ENCODE data around the gene DOLK. TPM values are rescaled to one million over a fixed set of nuclear protein-coding genes. Genes with fewer than 3 reads are reported as not detected.

The DOLK gene
- total and polyA plus RNA-seq, 12 donors: 4.6 to 42.3 (median 28.3) TPM

GRCh38 chr9:128898382-128898781 lies 49.0 kb downstream of the DOLK start:
- Histone ChIP-seq H3K36me3 (replicated peaks in 1 of 2) (peaks cover 0 to 19% of the 10 kb centered on the region in 2 donors), H3K9me3 (replicated peaks in 1 of 3) (no peaks in the 10 kb centered on the region), H3K27me3 (no peaks in the 10 kb centered on the region), H3K4me1 (replicated peaks in 1 of 2) (peaks cover 0 to 5% of the 10 kb centered on the region in 2 donors), H3K27ac (peak overlapping the region in 1 of 5 donors; percentile 29), H3K4me3 (no peak overlapping the region)
- intact Hi-C loops (cut with DNase I): no loop called here
- TF ChIP-seq, protein P1, sequence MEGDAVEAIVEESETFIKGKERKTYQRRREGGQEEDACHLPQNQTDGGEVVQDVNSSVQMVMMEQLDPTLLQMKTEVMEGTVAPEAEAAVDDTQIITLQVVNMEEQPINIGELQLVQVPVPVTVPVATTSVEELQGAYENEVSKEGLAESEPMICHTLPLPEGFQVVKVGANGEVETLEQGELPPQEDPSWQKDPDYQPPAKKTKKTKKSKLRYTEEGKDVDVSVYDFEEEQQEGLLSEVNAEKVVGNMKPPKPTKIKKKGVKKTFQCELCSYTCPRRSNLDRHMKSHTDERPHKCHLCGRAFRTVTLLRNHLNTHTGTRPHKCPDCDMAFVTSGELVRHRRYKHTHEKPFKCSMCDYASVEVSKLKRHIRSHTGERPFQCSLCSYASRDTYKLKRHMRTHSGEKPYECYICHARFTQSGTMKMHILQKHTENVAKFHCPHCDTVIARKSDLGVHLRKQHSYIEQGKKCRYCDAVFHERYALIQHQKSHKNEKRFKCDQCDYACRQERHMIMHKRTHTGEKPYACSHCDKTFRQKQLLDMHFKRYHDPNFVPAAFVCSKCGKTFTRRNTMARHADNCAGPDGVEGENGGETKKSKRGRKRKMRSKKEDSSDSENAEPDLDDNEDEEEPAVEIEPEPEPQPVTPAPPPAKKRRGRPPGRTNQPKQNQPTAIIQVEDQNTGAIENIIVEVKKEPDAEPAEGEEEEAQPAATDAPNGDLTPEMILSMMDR (IDR thresholded peaks at IDR 0.05): no peak
- WGBS, 4 donors: 78 to 83% (median 80%) methylated on average over 5 of the region's 5 CpGs
- DNase-seq: no peak

- intact Hi-C loops (cut with DNase I): no loop called here
- Histone ChIP-seq H3K36me3 (replicated peaks in 1 of 2) (peaks cover 0 to 19% of the 10 kb centered on the region in 2 donors), H3K9me3 (replicated peaks in 1 of 3) (no peaks in the 10 kb centered on the region), H3K27ac (no peak overlapping the region), H3K4me3 (no peak overlapping the region), H3K4me1 (replicated peaks in 1 of 2) (peaks cover 19 to 21% of the 10 kb centered on the region in 2 donors), H3K27me3 (no peaks in the 10 kb centered on the region)
- TF ChIP-seq POLR2A (IDR thresholded peaks at IDR 0.05): no peak
- TF ChIP-seq, protein P1 (IDR thresholded peaks at IDR 0.05): no peak
- 83 to 100% (median 88%) methylated on average over 1 to 4 of the region's 4 CpGs for WGBS, 4 donors
- DNase-seq: no peak
These were observed 51.8 kb downstream of the DOLK start for GRCh38 chr9:128895556-128895955.

Other genes starting within 250 kb of the DOLK start
- 1 to 10 TPM; 1.1 to 6.3 (median 3.6) TPM for gene PKN3, start 245.1 kb downstream of the DOLK start, total RNA-seq
- gene PKN3, start 245.1 kb downstream of the DOLK start, polyA plus RNA-seq: 1 to 10 TPM in 2 of 3 donors, under 1 TPM in 1; 0.90 to 8.6 (median 8.1) TPM
- gene ZDHHC12, start 223.5 kb downstream of the DOLK start, total RNA-seq: 10 to 100 TPM; 15.5 to 97.4 (median 28.7) TPM
- 10 to 100 TPM in 2 of 3 donors, 1 to 10 TPM in 1; 1.6 to 64.8 (median 33.1) TPM for gene ZDHHC12, start 223.5 kb downstream of the DOLK start, polyA plus RNA-seq
- gene ZER1, start 175.7 kb downstream of the DOLK start, total RNA-seq: 100 to 1,000 TPM in 1 of 9 donors, 10 to 100 TPM in 8; 19.1 to 131 (median 66.0) TPM
- 10 to 100 TPM; 17.0 to 51.1 (median 41.7) TPM for gene ZER1, start 175.7 kb downstream of the DOLK start, polyA plus RNA-seq
- 10 to 100 TPM; 15.9 to 72.7 (median 31.7) TPM for gene TBC1D13, start 160.3 kb downstream of the DOLK start, total RNA-seq
- gene TBC1D13, start 160.3 kb downstream of the DOLK start, polyA plus RNA-seq: 10 to 100 TPM; 21.2 to 27.1 (median 27.0) TPM
- 100 to 1,000 TPM in 1 of 9 donors, 10 to 100 TPM in 8; 15.9 to 113 (median 32.2) TPM for gene ENDOG, start 129.1 kb downstream of the DOLK start, total RNA-seq
- gene ENDOG, start 129.1 kb downstream of the DOLK start, polyA plus RNA-seq: 10 to 100 TPM in 2 of 3 donors, 1 to 10 TPM in 1; 4.9 to 39.8 (median 19.1) TPM
- 10 to 100 TPM; 18.5 to 56.3 (median 37.6) TPM for gene SPOUT1, start 117.8 kb downstream of the DOLK start, total RNA-seq
- gene SPOUT1, start 117.8 kb downstream of the DOLK start, polyA plus RNA-seq: 10 to 100 TPM; 20.8 to 51.6 (median 41.1) TPM
- 10 to 100 TPM in 1 of 9 donors, 1 to 10 TPM in 8; 3.5 to 10.3 (median 7.7) TPM for gene KYAT1, start 65.7 kb downstream of the DOLK start, total RNA-seq
- gene KYAT1, start 65.7 kb downstream of the DOLK start, polyA plus RNA-seq: 1 to 10 TPM; 3.5 to 9.6 (median 5.8) TPM
- gene LRRC8A, start 65.5 kb downstream of the DOLK start, total RNA-seq: 10 to 100 TPM; 10.3 to 88.3 (median 41.0) TPM
- gene LRRC8A, start 65.5 kb downstream of the DOLK start, polyA plus RNA-seq: 10 to 100 TPM in 2 of 3 donors, 1 to 10 TPM in 1; 9.0 to 15.7 (median 13.0) TPM
- gene PHYHD1, start 26.6 kb downstream of the DOLK start, total RNA-seq: 10 to 100 TPM in 8 of 9 donors, 1 to 10 TPM in 1; 9.8 to 56.5 (median 28.1) TPM
- gene PHYHD1, start 26.6 kb downstream of the DOLK start, polyA plus RNA-seq: 10 to 100 TPM in 2 of 3 donors, 1 to 10 TPM in 1; 9.1 to 86.6 (median 64.9) TPM
- gene NUP188, start 96 bp upstream of the DOLK start, total RNA-seq: 100 to 1,000 TPM in 1 of 9 donors, 10 to 100 TPM in 8; 20.2 to 122 (median 40.4) TPM
- gene NUP188, start 96 bp upstream of the DOLK start, polyA plus RNA-seq: 10 to 100 TPM; 26.4 to 32.0 (median 26.4) TPM
- gene SH3GLB2, start 80.7 kb upstream of the DOLK start, total RNA-seq: 100 to 1,000 TPM in 4 of 9 donors, 10 to 100 TPM in 5; 50.3 to 153 (median 96.8) TPM
- gene SH3GLB2, start 80.7 kb upstream of the DOLK start, polyA plus RNA-seq: 100 to 1,000 TPM in 2 of 3 donors, 10 to 100 TPM in 1; 26.1 to 301 (median 214) TPM
- 10 to 100 TPM; 33.7 to 74.6 (median 43.5) TPM for gene MIGA2, start 89.0 kb upstream of the DOLK start, total RNA-seq
- 10 to 100 TPM in 2 of 3 donors, 1 to 10 TPM in 1; 8.9 to 58.8 (median 43.9) TPM for gene MIGA2, start 89.0 kb upstream of the DOLK start, polyA plus RNA-seq
- gene DOLPP1, start 133.5 kb upstream of the DOLK start, total RNA-seq: 10 to 100 TPM in 8 of 9 donors, 1 to 10 TPM in 1; 9.5 to 31.8 (median 22.9) TPM
- gene DOLPP1, start 133.5 kb upstream of the DOLK start, polyA plus RNA-seq: 10 to 100 TPM in 1 of 3 donors, 1 to 10 TPM in 2; 4.4 to 29.9 (median 7.3) TPM
- gene CRAT, start 163.2 kb upstream of the DOLK start, total RNA-seq: 100 to 1,000 TPM in 4 of 9 donors, 10 to 100 TPM in 5; 26.8 to 144 (median 98.7) TPM
- 10 to 100 TPM; 31.1 to 52.0 (median 31.8) TPM for gene CRAT, start 163.2 kb upstream of the DOLK start, polyA plus RNA-seq
- gene PTPA, start 163.8 kb upstream of the DOLK start, total RNA-seq: 100 to 1,000 TPM in 7 of 9 donors, 10 to 100 TPM in 2; 71.3 to 248 (median 133) TPM
- gene PTPA, start 163.8 kb upstream of the DOLK start, polyA plus RNA-seq: 100 to 1,000 TPM in 2 of 3 donors, 10 to 100 TPM in 1; 96.4 to 159 (median 103) TPM
- gene IER5L, start 230.7 kb upstream of the DOLK start, total RNA-seq: 10 to 100 TPM in 8 of 9 donors, 1 to 10 TPM in 1; 2.3 to 47.6 (median 17.5) TPM
- 100 to 1,000 TPM in 1 of 3 donors, 10 to 100 TPM in 1, under 1 TPM in 1; 0.46 to 168 (median 64.5) TPM for gene IER5L, start 230.7 kb upstream of the DOLK start, polyA plus RNA-seq